ENCODE results near the gene TCF7.
A peak's percentile ranks its signal among the peaks of the same experiment; 100 is the strongest.

TCF7 gene

GRCh38 chr5:134142052-134142451 lies 27.6 kb downstream of the TCF7 start:
- TF ChIP-seq CTCF (IDR thresholded peaks at IDR 0.05; ENCODE audit: control insufficient read depth, extremely low read depth, insufficient read depth) = no peak
- H3K4me3 ChIP-seq (ENCODE audit: low read depth, low read length) = no peak overlapping the region
- DNase-seq (ENCODE audit: low read depth) = no peak

- no peak for DNase-seq (ENCODE audit: low read depth)
Observed at GRCh38 chr5:134142806-134143205, 28.3 kb downstream of the TCF7 start.

GRCh38 chr5:134143431-134143830 lies 28.9 kb downstream of the TCF7 start:
- DNase-seq (ENCODE audit: low read depth) = no peak
- no peak for TF ChIP-seq CTCF (IDR thresholded peaks at IDR 0.05; ENCODE audit: control insufficient read depth, extremely low read depth, insufficient read depth)
- H3K4me3 ChIP-seq (ENCODE audit: low read depth, low read length) = no peak overlapping the region

More at GRCh38 chr5:134142806-134143205, 28.3 kb downstream of the TCF7 start:
- no peak overlapping the region for H3K4me3 ChIP-seq (ENCODE audit: low read depth, low read length)
- no peak for TF ChIP-seq CTCF (IDR thresholded peaks at IDR 0.05; ENCODE audit: control insufficient read depth, extremely low read depth, insufficient read depth)

- no peak for TF ChIP-seq CTCF (IDR thresholded peaks at IDR 0.05; ENCODE audit: control insufficient read depth, extremely low read depth, insufficient read depth)
- DNase-seq (ENCODE audit: low read depth) = no peak
- no peak overlapping the region for H3K4me3 ChIP-seq (ENCODE audit: low read depth, low read length)
Observed at GRCh38 chr5:134143944-134144941, 29.8 kb downstream of the TCF7 start.

- no peak overlapping the region for H3K4me3 ChIP-seq (ENCODE audit: low read depth, low read length)
- no peak for TF ChIP-seq CTCF (IDR thresholded peaks at IDR 0.05; ENCODE audit: control insufficient read depth, extremely low read depth, insufficient read depth)
Observed at GRCh38 chr5:134145041-134145757, 30.7 kb downstream of the TCF7 start.

GRCh38 chr5:134145779-134146581 lies 31.5 kb downstream of the TCF7 start:
- no peak overlapping the region for H3K4me3 ChIP-seq (ENCODE audit: low read depth, low read length)
- peak; percentile 19 for DNase-seq (ENCODE audit: low read depth)
- TF ChIP-seq CTCF (IDR thresholded peaks at IDR 0.05; ENCODE audit: control insufficient read depth, extremely low read depth, insufficient read depth) = peak; percentile 90

More at GRCh38 chr5:134145041-134145757, 30.7 kb downstream of the TCF7 start:
- DNase-seq (ENCODE audit: low read depth) = no peak
